HCEC 1CT (cell line): ENCODE results near the gene MLF2.
A peak's percentile ranks its signal among the peaks of the same experiment; 100 is the strongest.
"Not testable (repeated sequence)": the region's sequence is repeated elsewhere in the genome, so short reads cannot be mapped to it uniquely, and the experiment has no call there.

Experiments
- DNase-seq: peaks from one replicate; pipeline ENCODE4 v3.0.0-alpha.2; 2017

MLF2 gene

GRCh38 chr12:6764011-6764828 lies 11.3 kb upstream of the MLF2 start:
- peak; percentile 99 for DNase-seq

GRCh38 chr12:6763380-6763779 lies 10.4 kb upstream of the MLF2 start:
- DNase-seq, result no peak

GRCh38 chr12:6759741-6760140 lies 6.8 kb upstream of the MLF2 start:
- no peak for DNase-seq

GRCh38 chr12:6758506-6759095 lies 5.7 kb upstream of the MLF2 start:
- DNase-seq, result no peak

- DNase-seq, result no peak
Measured at GRCh38 chr12:6757028-6757690, 4.2 kb upstream of the MLF2 start.

- no peak for DNase-seq
Measured at GRCh38 chr12:6754411-6754810, 1.5 kb upstream of the MLF2 start.

- no peak for DNase-seq
Measured at GRCh38 chr12:6753772-6754356, 923 bp upstream of the MLF2 start.

- peak; percentile 61 for DNase-seq
Measured at GRCh38 chr12:6752167-6752920, 597 bp downstream of the MLF2 start.

- DNase-seq, result no peak
Measured at GRCh38 chr12:6751767-6752166, 1.2 kb downstream of the MLF2 start.

GRCh38 chr12:6750506-6750905 lies 2.4 kb downstream of the MLF2 start:
- no peak for DNase-seq

GRCh38 chr12:6748761-6749160 lies 4.2 kb downstream of the MLF2 start:
- DNase-seq, result no peak

- no peak for DNase-seq
Measured at GRCh38 chr12:6747216-6747615, 5.7 kb downstream of the MLF2 start.

GRCh38 chr12:6745741-6746525 lies 7.0 kb downstream of the MLF2 start:
- no peak for DNase-seq

GRCh38 chr12:6743300-6743699 lies 9.6 kb downstream of the MLF2 start:
- not testable (repeated sequence) for DNase-seq

- no peak for DNase-seq
Measured at GRCh38 chr12:6742834-6743233, 10.1 kb downstream of the MLF2 start.

- not testable (repeated sequence) for DNase-seq
Measured at GRCh38 chr12:6742080-6742479, 10.9 kb downstream of the MLF2 start.

GRCh38 chr12:6736754-6737153 lies 16.2 kb downstream of the MLF2 start:
- no peak for DNase-seq

- peak; percentile 51 for DNase-seq
Measured at GRCh38 chr12:6735448-6736191, 17.3 kb downstream of the MLF2 start.

GRCh38 chr12:6734506-6735387 lies 18.2 kb downstream of the MLF2 start:
- no peak for DNase-seq

GRCh38 chr12:6730169-6730568 lies 22.8 kb downstream of the MLF2 start:
- no peak for DNase-seq
